WERI-Rb-1 (cell line): Measurements from ENCODE around the gene NR3C2.

Source experiments
- DNase-seq: peaks from one replicate; pipeline ENCODE4 v3.0.0-alpha.2; 2020
- H3K27ac ChIP-seq: fragments of 250-450 bp; sonication (Bioruptor Pico); 2 replicates; pipeline ENCODE4 v1.5.1; 2020; ENCODE audit warnings: mild to moderate bottlenecking, moderate library complexity
- H3K27me3 ChIP-seq: fragments of 250-450 bp; sonication (Bioruptor Pico); 2 replicates; pipeline ENCODE4 v1.5.1; 2021; ENCODE audit warnings: mild to moderate bottlenecking, low read depth, moderate library complexity; ENCODE audit not compliant: insufficient read depth, severe bottlenecking
- H3K36me3 ChIP-seq: fragments of 250-450 bp; sonication (Bioruptor Pico); 2 replicates; pipeline ENCODE4 v1.5.1; 2020; ENCODE audit warnings: mild to moderate bottlenecking, moderate library complexity
- H3K4me3 ChIP-seq: 2 replicates; pipeline ENCODE4 v1.5.1; 2011; ENCODE audit warnings: low read depth, mild to moderate bottlenecking, control low read depth, low read length
- H3K9me3 ChIP-seq: fragments of 250-450 bp; sonication (Bioruptor Pico); 2 replicates; pipeline ENCODE4 v1.5.1; 2021; ENCODE audit warnings: mild to moderate bottlenecking, moderate library complexity; ENCODE audit not compliant: severe bottlenecking
- CTCF ChIP-seq: IDR thresholded peaks from 2 replicates; pipeline ENCODE4 v1.5.1; 2011; ENCODE audit warnings: low read depth, mild to moderate bottlenecking, control low read depth, inconsistent platforms, low read length

The NR3C2 gene

DNA sequence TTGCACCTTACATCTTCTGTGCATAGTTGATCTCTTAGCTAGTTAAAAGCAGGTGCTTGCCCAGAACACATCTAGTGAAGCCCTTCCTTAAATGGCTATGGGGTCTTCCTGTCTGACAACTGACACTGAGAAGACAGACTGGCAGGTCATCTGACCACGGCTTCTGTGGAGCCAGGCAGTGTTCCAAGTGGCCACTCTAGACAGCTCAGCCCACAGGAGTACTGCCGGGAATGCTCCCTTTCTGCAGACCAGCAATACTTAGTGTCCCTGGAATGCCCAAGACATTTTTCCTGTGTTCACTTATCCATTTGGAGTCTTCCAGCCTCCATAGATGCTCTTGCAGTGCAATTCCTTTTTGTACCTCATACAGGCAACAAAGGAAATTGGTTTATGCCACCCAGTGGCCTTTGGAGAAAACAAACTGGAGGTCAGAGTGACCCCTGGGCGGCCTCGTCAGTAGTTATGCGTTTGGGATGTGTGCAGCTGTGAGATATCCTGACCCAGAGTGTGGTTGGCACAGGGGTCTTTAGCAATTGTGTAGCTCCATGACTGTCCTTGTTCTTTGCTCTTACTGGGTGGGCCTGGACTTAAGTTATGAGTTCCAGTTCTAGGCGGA is 374.8 kb downstream of the NR3C2 start:
- H3K27ac ChIP-seq = no peak overlapping the region
- H3K9me3 ChIP-seq = no peaks in the 10 kb centered on the region
- H3K36me3 ChIP-seq = peaks cover 8% of the 10 kb centered on the region
- no peak for DNase-seq
- H3K4me3 ChIP-seq = no peak overlapping the region
- no peaks in the 10 kb centered on the region for H3K27me3 ChIP-seq
- no peak for TF ChIP-seq CTCF

DNA sequence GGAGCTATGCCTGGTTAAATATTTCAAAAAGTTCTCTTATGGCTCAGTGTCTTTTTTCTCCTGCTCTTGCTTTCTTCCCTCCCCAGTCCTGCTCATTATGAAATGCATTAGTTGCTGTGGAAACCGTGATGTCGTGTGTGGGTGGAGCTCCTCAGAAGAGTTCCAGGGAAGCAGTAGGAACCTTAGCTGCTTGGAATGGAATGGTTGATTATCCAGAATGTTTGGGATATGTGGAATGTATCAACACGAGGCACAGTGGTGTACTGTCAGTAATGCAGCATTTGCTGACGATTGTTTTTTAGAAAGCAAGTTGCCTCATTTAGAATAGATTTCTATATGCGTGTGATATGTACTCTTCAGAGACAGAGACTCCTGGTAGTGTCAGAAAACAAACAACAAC is 377.1 kb downstream of the NR3C2 start:
- no peak for TF ChIP-seq CTCF
- DNase-seq = no peak
- Histone ChIP-seq H3K27ac (no peak overlapping the region), H3K9me3 (no peaks in the 10 kb centered on the region), H3K27me3 (no peaks in the 10 kb centered on the region), H3K4me3 (no peak overlapping the region), H3K36me3 (peaks cover 5% of the 10 kb centered on the region; the same call in 1 of the 2 replicates)

DNA sequence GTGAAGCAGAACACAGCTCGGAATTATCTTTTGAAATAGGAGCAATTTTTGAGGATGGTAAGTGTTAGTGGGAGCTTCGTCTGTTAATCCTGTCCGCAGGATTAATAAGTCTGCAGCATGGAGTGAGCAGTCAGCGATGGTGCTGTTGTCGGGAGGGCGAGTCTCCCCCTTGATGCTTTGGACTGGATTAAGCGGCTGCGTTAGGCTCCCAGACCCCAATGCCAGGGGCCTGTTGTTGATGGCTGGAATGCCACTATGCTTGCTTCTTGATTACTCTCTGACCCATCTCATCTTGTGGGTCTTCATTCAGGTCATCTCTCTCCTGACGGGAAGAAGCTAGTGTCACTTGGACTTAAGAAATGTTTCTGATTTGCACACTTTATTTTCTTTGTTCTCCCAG is 377.8 kb downstream of the NR3C2 start:
- peak; percentile 68 for DNase-seq
- Histone ChIP-seq H3K4me3 (no peak overlapping the region), H3K27me3 (no peaks in the 10 kb centered on the region), H3K9me3 (no peaks in the 10 kb centered on the region), H3K36me3 (peaks cover 5% of the 10 kb centered on the region; the same call in 1 of the 2 replicates), H3K27ac (no peak overlapping the region)
- no peak for TF ChIP-seq CTCF

- no peak for TF ChIP-seq CTCF
- H3K27me3 ChIP-seq = no peaks in the 10 kb centered on the region
- no peak overlapping the region for H3K4me3 ChIP-seq
- H3K27ac ChIP-seq = no peak overlapping the region
- DNase-seq = no peak
- peaks cover 5% of the 10 kb centered on the region; the same call in 1 of the 2 replicates for H3K36me3 ChIP-seq
- H3K9me3 ChIP-seq = no peaks in the 10 kb centered on the region
Measured at GRCh38 chr4:148062301-148062950, 379.8 kb downstream of the NR3C2 start.

DNA sequence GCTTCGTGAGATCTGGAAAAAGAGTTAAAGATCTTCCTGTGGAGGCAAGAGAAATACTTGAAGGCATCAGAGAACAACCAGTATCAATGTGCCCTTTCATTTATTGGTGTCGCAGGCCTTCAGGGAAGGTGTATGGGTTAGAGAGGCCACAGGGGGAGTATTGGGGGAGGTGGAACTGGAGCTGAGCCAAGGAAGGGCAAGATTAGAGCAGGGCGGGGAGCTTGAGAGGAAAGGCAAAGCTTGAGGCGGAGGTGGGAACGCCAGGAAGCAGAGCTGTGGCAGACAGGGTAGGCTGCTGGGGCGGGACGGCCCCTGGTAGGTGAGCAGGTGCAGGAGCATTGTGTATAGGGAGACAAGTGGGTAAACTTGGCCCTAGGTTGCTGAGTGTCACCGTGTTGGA is 380.4 kb downstream of the NR3C2 start:
- DNase-seq = peak; percentile 48
- no peak overlapping the region for H3K27ac ChIP-seq
- H3K36me3 ChIP-seq = peaks cover 5% of the 10 kb centered on the region; the same call in 1 of the 2 replicates
- no peaks in the 10 kb centered on the region for H3K9me3 ChIP-seq
- no peaks in the 10 kb centered on the region for H3K27me3 ChIP-seq
- no peak for TF ChIP-seq CTCF
- H3K4me3 ChIP-seq = no peak overlapping the region
